GM20431 (cell line): Measurements from ENCODE around the gene ZDHHC1.
"Not testable (repeated sequence)": the region's sequence is repeated elsewhere in the genome, so short reads cannot be mapped to it uniquely, and the experiment has no call there.

Experiments
- in situ Hi-C: fragments of 300-500 bp; cut with MseI, MboI; formaldehyde crosslinking; loops from one replicate; pipeline ENCODE4 v1.15.0; 2020; ENCODE audit warnings: low sequenced_read_pairs; ENCODE audit not compliant: unreplicated experiment

The ZDHHC1 gene

GRCh38 chr16:67383284-67383683, 33.0 kb downstream of the ZDHHC1 start:
- in situ Hi-C loops, result no loop called here

GRCh38 chr16:67378642-67379041, 37.6 kb downstream of the ZDHHC1 start:
- in situ Hi-C loops, result no loop called here

- in situ Hi-C loops, result not testable (repeated sequence)
These were observed 40.3 kb downstream of the ZDHHC1 start for GRCh38 chr16:67376012-67376411.

GRCh38 chr16:67372664-67373063, 43.6 kb downstream of the ZDHHC1 start:
- in situ Hi-C loops, result no loop called here

DNA sequence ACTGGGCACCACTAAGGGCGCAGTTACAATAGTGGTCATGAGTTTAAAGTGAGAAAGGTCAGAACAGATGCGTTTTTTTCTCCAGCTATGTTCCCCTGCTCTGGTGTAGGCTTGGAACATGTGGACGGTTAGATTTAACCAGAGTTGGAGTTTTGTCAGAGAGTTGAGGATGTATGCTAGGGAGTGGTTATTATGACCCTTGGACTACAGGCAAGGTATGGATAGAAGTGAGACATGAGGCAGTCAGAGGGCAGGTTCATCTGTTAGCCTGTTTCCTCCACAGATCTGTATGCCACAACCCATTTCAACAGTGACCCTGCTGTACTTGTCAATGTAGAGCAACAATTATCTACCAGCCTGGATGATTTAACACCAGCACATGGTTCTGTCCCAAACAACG, 45.6 kb downstream of the ZDHHC1 start:
- in situ Hi-C loops, result no loop called here

- in situ Hi-C loops, result no loop called here
These were observed 51.6 kb downstream of the ZDHHC1 start for GRCh38 chr16:67364600-67365235.

DNA sequence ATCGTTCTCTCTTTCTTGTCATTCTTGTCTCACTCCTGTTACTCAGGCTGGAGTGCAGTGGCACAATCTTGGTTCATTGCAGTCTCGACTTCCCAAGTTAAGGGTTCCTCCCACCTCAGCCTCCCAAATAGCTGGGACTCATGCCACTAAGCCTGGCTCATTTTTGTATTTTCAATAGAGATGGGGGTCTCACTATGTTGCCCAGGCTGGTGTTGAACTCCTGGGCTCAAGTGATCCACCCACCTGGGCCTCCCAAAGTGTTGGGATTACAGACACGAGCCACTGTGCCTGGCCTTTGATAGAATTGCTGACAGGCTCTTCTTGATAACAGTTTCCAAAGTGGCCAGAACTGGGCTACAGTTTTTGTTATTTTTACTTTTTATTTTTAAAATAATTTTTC, 55.2 kb downstream of the ZDHHC1 start:
- in situ Hi-C loops, result no loop called here

DNA sequence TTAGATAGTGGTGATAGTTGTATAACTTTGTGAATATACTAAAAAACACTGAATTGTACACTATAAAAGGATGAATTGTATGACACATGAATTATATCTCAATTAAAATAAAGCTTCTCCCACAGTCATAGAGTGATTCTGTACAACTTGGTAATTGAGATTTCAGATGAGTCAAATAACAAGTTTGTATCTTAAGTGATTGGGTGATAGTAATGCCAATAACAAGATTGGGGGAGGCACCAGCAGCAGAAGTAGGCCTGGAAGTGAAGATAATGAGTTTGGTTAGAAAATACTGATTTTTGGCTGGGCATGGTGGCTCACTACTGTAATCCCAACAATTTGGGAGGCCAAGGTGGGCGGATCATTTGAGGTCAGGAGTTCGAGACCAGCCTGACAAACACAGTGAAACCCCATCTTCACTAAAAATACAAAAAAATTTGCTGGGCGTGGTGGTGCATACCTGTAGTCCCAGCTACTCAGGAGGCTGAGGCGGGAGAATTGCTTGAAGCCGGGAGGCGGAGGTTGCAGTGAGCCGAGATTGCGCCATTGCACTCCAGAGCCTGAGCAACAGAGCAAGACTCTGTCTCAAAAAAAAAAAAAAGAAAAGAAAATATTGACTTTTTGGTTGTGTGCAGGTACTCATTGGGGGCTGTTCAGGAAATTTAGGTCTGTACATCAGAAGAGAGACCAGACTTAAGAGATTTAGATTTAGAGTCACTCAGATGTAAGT, 56.6 kb downstream of the ZDHHC1 start:
- in situ Hi-C loops, result not testable (repeated sequence)

- in situ Hi-C loops, result no loop called here
These were observed 58.7 kb downstream of the ZDHHC1 start for GRCh38 chr16:67357561-67357960.

GRCh38 chr16:67356396-67356795, 59.9 kb downstream of the ZDHHC1 start:
- in situ Hi-C loops, result no loop called here

DNA sequence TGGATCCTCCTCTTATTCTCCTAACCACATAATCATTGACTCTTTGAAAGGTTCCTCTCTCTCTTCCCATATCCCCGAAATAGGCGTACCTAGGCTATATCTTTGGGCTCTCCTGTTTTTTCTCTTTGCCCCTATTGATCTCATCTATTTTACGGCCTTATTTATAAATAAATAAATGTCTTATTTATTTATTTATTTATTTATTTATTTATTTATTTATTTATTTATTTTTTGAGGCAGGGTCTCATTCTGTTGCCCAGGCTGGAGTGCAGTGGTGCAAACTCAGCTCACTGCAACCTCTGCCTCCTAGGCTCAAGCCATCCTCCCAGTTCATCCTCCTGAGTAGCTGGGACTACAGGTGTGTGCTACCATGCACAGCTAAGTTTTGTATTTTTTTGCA, 63.8 kb downstream of the ZDHHC1 start:
- in situ Hi-C loops, result not testable (repeated sequence)

DNA sequence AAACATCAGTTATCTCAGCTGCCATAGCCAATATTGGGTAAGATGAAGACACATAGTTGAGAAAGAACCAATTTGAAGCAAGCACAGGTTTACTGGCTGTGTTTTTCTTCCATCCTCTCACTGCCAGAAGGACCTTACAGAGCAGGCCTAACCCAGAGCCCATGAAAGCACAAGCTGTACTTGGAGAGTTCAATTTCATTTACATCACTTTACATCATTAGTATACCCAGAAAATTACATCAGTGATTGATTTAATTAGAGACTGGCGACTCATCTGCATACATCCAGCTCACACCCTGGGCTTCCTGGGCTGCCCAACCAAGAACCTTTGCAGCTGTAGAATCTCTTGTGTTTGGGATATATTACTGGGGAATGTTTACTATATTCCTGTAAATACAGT, 66.0 kb downstream of the ZDHHC1 start:
- in situ Hi-C loops, result no loop called here

- in situ Hi-C loops, result no loop called here
These were observed 67.1 kb downstream of the ZDHHC1 start for GRCh38 chr16:67349172-67349571.

GRCh38 chr16:67346341-67346740, 69.9 kb downstream of the ZDHHC1 start:
- in situ Hi-C loops, result no loop called here

GRCh38 chr16:67345401-67345800, 70.9 kb downstream of the ZDHHC1 start:
- in situ Hi-C loops, result no loop called here
